Measurements from ENCODE around the gene MEGF11.
A peak's percentile ranks its signal among the peaks of the same experiment; 100 is the strongest.
"Not testable (repeated sequence)": the region's sequence is repeated elsewhere in the genome, so short reads cannot be mapped to it uniquely, and the experiment has no call there.

MEGF11 gene

GRCh38 chr15:66270932-66271331, 17.4 kb upstream of the MEGF11 start:
- no peak for DNase-seq

GRCh38 chr15:66269326-66270090, 16.0 kb upstream of the MEGF11 start:
- DNase-seq, result no peak

GRCh38 chr15:66264859-66265513, 11.4 kb upstream of the MEGF11 start:
- DNase-seq, result no peak

- not testable (repeated sequence) for DNase-seq
Observed at GRCh38 chr15:66262837-66263236, 9.3 kb upstream of the MEGF11 start.

GRCh38 chr15:66261056-66261455, 7.5 kb upstream of the MEGF11 start:
- no peak for DNase-seq

- DNase-seq, result no peak
Observed at GRCh38 chr15:66256692-66257091, 3.1 kb upstream of the MEGF11 start.

- DNase-seq, result no peak
Observed at GRCh38 chr15:66254951-66255676, 1.6 kb upstream of the MEGF11 start.

- no peak for DNase-seq
Observed at GRCh38 chr15:66254089-66254950, 770 bp upstream of the MEGF11 start.

- peak; percentile 24 for DNase-seq
Observed at GRCh38 chr15:66252685-66253417, 699 bp downstream of the MEGF11 start.

- DNase-seq, result peak; percentile 60
Observed at GRCh38 chr15:66251790-66252684, 1.5 kb downstream of the MEGF11 start.

GRCh38 chr15:66251065-66251789, 2.3 kb downstream of the MEGF11 start:
- DNase-seq, result no peak

GRCh38 chr15:66249605-66250174, 3.9 kb downstream of the MEGF11 start:
- DNase-seq, result peak; percentile 34

GRCh38 chr15:66246937-66247336, 6.6 kb downstream of the MEGF11 start:
- no peak for DNase-seq

- not testable (repeated sequence) for DNase-seq
Observed at GRCh38 chr15:66245832-66246231, 7.7 kb downstream of the MEGF11 start.

GRCh38 chr15:66241908-66242285, 11.7 kb downstream of the MEGF11 start:
- DNase-seq, result no peak

GRCh38 chr15:66241087-66241907, 12.3 kb downstream of the MEGF11 start:
- no peak for DNase-seq

- DNase-seq, result no peak
Observed at GRCh38 chr15:66240240-66240794, 13.2 kb downstream of the MEGF11 start.

GRCh38 chr15:66239514-66239913, 14.0 kb downstream of the MEGF11 start:
- no peak for DNase-seq

- DNase-seq, result no peak
Observed at GRCh38 chr15:66238318-66238717, 15.2 kb downstream of the MEGF11 start.

All from COR-L47 (cell line).